Mesodermal cell (in vitro differentiated cells): ENCODE measurements around the gene MRTFA.

Experiments used
- H3K27ac ChIP-seq: 2 replicates; pipeline ENCODE4 v1.7.0; 2013; ENCODE audit warnings: mild to moderate bottlenecking, low read depth, low read length, moderate library complexity; ENCODE audit not compliant: severe bottlenecking
- H3K36me3 ChIP-seq: 2 replicates; pipeline ENCODE4 v1.7.1; 2013; ENCODE audit warnings: mild to moderate bottlenecking, low read length, moderate library complexity; ENCODE audit not compliant: control insufficient read depth, insufficient read depth
- H3K4me1 ChIP-seq: one replicate; pipeline ENCODE4 v1.7.1; 2013; ENCODE audit warnings: mild to moderate bottlenecking, low read length; ENCODE audit not compliant: insufficient read depth, control insufficient read depth, poor library complexity, severe bottlenecking
- H3K4me3 ChIP-seq: 2 replicates; pipeline ENCODE4 v1.7.0; 2013; ENCODE audit warnings: low read length, control low read depth, mild to moderate bottlenecking; ENCODE audit not compliant: insufficient read depth, poor library complexity, severe bottlenecking; ENCODE audit errors: extremely low read depth
- H3K9me3 ChIP-seq: 2 replicates; pipeline ENCODE4 v1.7.1; 2013; ENCODE audit warnings: mild to moderate bottlenecking, low read length, moderate library complexity; ENCODE audit not compliant: control insufficient read depth
- WGBS, 2 experiments: methylation state at CpG; one replicate each; pipeline ENCODE4 v1.1.5; 2013; ENCODE audit warnings: missing lambda C conversion rate in 2 of 2; ENCODE audit not compliant: insufficient coverage in 2 of 2; 5-methylcytosine and 5-hydroxymethylcytosine counted together

Gene MRTFA

DNA sequence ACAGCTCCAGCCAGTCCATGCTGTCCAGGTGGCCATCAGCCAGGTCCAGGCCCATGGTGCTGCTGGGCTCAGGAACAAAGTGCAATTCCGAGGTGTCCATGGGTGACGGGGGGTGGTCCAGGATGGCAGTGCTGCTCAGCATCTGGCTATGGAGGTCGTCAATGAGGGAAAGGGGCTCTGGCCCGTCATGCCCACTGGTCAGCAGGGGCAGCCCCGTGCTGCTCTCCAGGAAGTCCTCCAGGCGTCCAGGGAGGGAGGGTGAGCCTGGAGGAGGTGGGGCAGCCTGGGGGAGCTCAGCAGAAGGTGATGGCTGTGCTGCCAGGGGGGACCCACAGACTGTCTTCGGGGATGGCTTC lies 225.0 kb downstream of the MRTFA start:
- Histone ChIP-seq H3K27ac (no peak overlapping the region), H3K4me3 (no peak overlapping the region), H3K9me3 (no peaks in the 10 kb centered on the region), H3K36me3 (peaks cover 83% of the 10 kb centered on the region), H3K4me1 (peaks cover 5% of the 10 kb centered on the region)
- 92 to 93% methylated on average over 4 to 6 of the region's 7 CpGs for WGBS, 2 experiments

DNA sequence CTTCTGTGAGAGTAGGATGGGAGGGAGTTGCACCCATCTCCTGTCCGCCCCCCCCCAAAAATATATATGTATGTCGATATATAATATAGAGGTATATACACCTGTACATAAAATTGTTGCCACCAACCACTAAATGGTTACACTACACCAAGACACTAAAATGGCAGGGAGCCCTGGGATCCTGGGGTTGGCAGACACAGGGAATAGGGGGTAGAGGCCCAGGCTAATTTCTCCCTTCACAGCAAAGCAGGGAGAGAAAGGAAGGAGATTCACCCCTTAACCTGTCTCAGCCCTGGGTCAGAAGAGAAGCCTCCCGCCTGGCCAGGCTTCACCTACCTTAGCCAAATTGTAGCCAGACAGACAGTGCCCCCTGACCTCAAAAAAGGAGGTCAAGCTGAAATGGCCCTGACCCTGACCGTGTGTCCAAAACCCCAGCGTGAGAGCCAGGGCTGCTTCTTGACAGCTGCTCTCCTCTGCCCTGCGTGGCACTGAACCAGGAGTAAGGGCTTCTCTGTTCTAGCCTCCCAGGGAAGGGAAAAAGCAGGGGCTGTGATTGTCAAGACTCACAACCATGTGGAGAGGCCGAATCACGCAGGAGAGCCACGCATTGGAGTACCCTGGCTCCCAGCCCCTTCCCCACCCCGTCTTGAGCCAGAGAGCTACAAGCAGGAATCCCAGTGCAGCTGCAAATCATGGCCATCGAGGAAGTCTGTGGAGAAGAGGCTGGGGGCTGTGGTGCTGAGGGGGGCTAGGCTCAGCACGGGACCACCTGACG lies 225.6 kb downstream of the MRTFA start:
- 96 to 97% methylated on average over 10 of the region's 13 CpGs for WGBS, 2 experiments
- H3K36me3 ChIP-seq, result peaks cover 83% of the 10 kb centered on the region

DNA sequence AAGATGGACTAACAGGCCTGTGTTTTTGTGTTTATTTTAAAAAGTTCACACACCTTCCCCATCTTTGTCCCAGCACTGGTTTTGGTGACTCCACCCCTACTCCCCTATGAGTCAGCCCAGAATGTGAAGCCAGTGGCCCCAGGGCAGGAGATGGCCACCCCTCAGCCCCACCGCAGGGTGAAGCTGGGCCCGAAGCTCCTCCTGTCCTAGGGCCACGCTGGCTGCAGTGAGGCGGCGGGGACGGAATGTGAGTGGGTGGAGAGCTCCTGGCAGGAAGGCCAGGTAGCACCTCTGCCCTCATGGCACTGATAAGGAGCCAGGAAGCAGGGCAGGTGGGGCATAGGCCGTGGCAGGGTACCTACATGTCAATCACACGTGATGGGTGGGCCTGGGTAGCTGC lies 226.2 kb downstream of the MRTFA start:
- peaks cover 5% of the 10 kb centered on the region for H3K4me1 ChIP-seq
- H3K27ac ChIP-seq, result no peak overlapping the region
- H3K4me3 ChIP-seq, result no peak overlapping the region
- peaks cover 83% of the 10 kb centered on the region for H3K36me3 ChIP-seq
- H3K9me3 ChIP-seq, result no peaks in the 10 kb centered on the region
- WGBS, 2 experiments, result 88 to 95% methylated on average over 3 to 8 of the region's 8 CpGs

More for the DNA sequence above, 225.6 kb downstream of the MRTFA start:
- peaks cover 5% of the 10 kb centered on the region for H3K4me1 ChIP-seq
- no peak overlapping the region for H3K27ac ChIP-seq
- no peaks in the 10 kb centered on the region for H3K9me3 ChIP-seq
- H3K4me3 ChIP-seq, result no peak overlapping the region

DNA sequence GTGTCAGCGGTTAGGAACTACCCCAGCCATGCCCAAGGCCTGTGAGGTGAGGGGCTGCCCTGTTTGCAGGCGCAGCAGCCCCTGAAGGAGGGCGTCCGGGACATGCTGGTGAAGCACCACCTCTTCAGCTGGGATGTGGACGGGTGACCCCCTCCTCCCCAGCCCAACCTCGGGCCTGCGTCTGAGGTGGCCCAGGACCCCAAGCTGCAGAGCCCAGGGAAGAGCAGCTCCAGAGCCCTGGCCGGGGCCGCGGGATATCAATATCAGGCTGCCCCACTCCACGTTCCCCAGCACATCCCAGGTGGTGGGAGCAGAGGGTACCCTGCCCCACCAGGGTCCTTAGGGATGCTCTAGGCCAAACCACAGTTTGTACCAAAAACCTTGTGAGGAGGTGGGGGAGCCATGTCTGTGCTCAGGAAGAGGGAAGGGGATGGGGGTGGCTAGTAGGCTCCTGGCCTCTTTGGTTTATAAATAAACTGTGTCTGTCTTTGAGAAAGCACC lies 226.9 kb downstream of the MRTFA start:
- Histone ChIP-seq H3K9me3 (no peaks in the 10 kb centered on the region), H3K4me1 (peaks cover 5% of the 10 kb centered on the region), H3K36me3 (peaks cover 87% of the 10 kb centered on the region), H3K27ac (no peak overlapping the region), H3K4me3 (no peak overlapping the region)
- 93 to 96% methylated on average over 4 to 5 of the region's 11 CpGs for WGBS, 2 experiments

DNA sequence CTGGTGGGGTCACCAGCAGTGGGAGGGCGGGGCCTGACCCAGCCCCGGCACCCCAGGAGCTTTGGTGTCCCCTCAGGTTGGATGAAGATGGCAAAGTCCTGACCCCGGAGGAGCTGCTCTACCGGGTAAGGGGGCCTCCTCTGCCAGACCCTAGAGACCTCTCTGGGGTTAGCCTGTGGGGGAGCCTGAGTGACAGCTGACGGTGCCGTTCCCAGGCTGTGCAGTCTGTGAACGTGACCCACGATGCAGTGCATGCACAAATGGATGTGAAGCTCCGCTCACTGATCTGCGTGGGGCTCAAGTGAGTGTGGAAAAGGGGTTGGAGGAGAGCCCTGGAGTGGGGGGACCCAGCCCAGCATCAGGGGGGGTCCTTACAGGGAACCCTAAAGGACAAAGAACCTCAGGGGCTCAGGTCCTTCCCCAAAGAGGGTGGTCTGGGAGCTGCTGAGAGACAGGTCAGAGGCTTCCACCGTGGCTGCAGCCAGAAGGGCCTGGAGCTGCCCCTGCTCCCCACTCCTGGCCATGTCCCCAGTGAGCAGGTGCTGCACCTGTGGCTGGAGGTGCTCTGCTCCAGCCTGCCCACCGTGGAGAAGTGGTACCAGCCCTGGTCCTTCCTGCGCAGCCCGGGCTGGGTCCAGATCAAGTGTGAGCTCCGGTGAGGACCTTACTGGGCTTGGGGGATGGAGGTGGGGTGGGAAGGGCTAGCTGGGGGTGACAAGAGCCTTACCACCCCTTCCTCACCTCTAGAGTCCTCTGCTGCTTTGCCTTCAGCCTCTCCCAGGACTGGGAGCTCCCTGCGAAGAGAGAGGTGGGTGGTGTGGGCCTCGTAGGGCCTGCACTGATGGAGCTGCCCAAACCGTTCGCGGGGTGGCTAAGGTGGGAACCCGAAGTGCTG lies 227.6 kb downstream of the MRTFA start:
- Histone ChIP-seq H3K4me1 (peaks cover 5% of the 10 kb centered on the region), H3K36me3 (peaks cover 93% of the 10 kb centered on the region), H3K27ac (no peak overlapping the region), H3K9me3 (no peaks in the 10 kb centered on the region), H3K4me3 (no peak overlapping the region)
- 96 to 97% methylated on average over 16 to 17 of the region's 21 CpGs for WGBS, 2 experiments

DNA sequence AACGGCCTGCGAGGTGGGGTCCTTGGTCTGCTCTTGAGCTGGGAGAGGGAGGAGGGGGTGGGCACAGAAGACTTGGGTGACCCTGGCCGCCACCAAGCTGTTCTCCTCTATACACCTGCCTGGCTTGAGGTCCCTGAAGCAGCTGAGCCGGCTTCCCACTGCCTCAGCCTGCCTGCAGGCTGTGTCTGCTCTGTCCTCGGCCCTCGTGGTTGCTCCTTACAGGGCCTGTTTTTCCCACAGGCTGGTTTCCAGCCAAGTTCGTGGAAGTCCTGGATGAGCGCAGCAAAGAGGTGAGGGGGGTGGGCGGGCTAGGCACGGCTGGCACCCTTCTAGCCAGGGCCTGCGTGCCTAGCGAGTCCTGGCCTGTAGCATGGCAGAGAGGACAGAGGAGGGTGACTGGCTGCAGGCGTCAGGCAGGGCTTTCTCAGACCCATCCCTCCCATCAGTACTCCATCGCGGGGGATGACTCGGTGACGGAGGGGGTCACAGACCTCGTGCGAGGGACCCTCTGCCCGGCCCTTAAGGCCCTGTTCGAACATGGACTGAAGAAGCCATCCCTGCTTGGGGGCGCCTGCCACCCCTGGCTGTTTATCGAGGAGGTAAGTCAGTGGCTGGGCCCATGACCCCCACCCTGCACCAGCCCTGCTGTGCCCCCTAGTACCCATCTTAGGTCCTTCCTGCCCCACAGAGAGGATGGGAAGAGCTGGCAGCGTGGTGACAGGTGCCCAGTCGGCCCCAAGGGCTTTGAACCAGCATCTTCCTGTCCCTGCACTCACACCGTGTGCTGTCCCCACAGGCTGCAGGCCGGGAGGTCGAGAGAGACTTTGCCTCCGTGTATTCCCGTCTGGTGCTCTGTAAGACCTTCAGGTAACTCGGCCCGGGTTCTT lies 228.4 kb downstream of the MRTFA start:
- Histone ChIP-seq H3K9me3 (no peaks in the 10 kb centered on the region), H3K4me3 (no peak overlapping the region), H3K4me1 (peaks cover 5% of the 10 kb centered on the region), H3K36me3 (peaks cover 93% of the 10 kb centered on the region), H3K27ac (no peak overlapping the region)
- 93 to 96% methylated on average over 16 to 28 of the region's 32 CpGs for whole genome bisulfite sequencing, 2 experiments

DNA sequence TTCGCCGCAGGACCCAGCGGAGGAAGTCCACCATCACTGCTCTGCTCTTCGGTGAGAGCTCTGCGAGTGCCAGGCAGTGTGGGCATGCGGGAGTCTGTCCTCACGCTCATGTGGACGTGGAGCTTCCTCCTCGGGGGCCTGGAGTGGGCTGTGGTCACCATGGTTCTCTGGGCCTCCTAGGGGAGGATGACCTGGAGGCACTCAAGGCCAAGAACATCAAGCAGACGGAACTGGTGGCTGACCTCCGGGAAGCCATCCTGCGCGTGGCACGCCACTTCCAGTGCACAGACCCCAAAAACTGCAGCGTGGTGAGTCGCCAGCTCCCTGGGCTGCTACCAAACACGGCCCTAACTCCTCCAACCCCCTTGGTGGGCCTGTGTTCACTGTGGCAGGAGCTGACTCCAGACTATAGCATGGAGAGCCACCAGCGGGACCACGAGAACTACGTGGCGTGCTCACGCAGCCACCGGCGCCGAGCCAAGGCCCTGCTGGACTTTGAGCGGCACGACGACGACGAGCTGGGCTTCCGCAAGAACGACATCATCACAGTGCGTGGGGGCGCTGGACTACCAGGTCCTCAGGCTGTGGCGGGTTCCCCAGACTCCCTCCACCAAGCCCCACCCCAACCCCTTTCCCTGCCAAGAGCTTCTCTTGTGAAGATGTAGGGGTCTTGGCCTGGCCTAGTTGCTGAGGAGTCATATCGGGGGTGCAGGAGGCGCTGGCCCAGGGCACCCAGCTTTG lies 229.3 kb downstream of the MRTFA start:
- Histone ChIP-seq H3K27ac (no peak overlapping the region), H3K4me1 (peaks cover 5% of the 10 kb centered on the region), H3K4me3 (no peak overlapping the region), H3K36me3 (peaks cover 94% of the 10 kb centered on the region), H3K9me3 (no peaks in the 10 kb centered on the region)
- 96% methylated on average over 33 to 35 of the region's 37 CpGs for WGBS, 2 experiments

DNA sequence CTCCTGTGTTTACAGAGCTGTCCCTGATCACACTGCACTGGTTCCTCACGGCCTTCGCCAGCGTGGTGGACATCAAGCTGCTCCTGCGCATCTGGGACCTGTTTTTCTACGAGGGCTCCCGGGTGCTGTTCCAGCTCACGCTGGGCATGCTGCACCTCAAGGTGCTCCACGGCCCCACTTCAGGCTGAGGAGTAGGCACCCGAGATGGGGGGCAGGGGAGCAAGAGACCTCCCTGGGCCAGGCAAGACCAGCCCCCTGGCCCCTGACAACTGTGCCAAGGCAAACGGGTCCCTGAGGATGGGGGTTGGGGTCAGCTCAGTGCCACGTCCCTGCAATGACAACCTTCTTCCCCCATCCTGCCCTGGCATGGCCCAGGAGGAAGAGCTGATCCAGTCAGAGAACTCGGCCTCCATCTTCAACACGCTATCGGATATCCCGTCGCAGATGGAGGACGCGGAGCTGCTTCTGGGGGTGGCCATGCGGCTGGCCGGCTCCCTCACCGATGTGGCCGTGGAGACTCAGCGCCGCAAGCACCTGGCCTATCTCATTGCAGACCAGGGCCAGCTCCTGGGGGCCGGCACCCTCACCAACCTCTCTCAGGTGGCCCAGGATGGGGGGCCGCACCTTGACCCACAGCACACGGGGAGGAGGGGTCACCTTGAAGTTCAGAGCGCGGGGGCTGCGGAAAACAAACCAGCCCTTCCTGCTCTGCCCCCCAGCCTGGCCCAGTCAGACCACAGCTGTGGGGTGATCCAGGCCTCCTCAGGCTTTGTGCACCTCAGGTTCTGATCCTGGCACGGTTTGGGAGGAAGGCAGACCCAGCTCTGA lies 230.2 kb downstream of the MRTFA start:
- 94 to 96% methylated on average over 24 to 28 of the region's 31 CpGs for WGBS, 2 experiments
- no peaks in the 10 kb centered on the region for H3K9me3 ChIP-seq
- H3K4me3 ChIP-seq, result no peak overlapping the region
- no peak overlapping the region for H3K27ac ChIP-seq
- peaks cover 94% of the 10 kb centered on the region for H3K36me3 ChIP-seq
- peaks cover 5% of the 10 kb centered on the region for H3K4me1 ChIP-seq

DNA sequence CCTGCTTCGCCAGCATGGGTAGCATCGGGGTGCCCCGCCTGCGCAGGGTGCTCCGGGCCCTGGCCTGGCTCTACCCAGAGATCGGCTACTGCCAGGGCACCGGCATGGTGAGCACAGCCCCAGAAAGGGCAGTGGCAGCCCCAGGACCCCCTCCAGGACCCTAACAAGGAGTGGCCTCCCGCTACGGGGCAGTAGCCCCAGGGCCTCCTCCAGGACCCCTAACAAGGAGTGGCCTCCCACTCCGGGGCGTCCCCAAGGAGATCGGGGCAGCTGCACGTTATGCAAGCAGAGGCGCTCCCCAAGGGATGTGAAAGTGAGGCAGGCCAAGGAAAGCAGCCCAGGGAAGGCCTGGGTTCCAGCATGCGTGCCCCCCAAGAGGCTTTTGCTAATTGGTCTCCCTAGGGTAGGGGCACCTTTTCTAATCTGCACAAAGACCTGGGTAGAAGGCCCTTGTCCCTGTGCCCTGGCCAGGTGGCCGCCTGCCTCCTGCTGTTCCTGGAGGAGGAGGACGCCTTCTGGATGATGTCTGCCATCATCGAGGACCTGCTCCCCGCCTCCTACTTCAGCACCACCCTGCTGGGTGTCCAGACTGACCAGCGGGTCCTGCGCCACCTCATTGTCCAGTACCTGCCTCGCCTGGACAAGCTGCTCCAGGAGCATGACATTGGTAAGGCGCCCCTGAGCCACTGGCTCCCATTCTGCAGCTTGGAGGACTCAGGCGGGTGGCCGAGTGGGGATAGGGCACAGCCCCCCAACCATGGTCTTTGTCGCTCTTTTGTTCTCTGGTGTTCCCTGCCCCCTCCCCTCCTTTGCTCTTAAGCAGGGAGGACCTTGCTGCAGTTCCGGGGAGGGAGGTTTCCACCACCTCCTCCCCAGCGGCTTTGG lies 231.1 kb downstream of the MRTFA start:
- 96 to 99% methylated on average over 25 to 26 of the region's 28 CpGs for WGBS, 2 experiments
- H3K4me1 ChIP-seq, result peaks cover 1% of the 10 kb centered on the region
- no peaks in the 10 kb centered on the region for H3K9me3 ChIP-seq
- H3K4me3 ChIP-seq, result no peak overlapping the region
- peaks cover 94% of the 10 kb centered on the region for H3K36me3 ChIP-seq
- no peak overlapping the region for H3K27ac ChIP-seq
